HEK293 (cell line): ENCODE measurements around the gene ASTN2.

Experiments used
- CTCF ChIA-PET: fragments of 350-600 bp; formaldehyde crosslinking; extraction: SDS; loops from one replicate; lab custom pipeline; 2021; ENCODE audit warnings: antibody characterized with exemption; lab: Yijun Ruan, JAX
- POLR2A ChIA-PET: fragments of 300-600 bp; formaldehyde crosslinking; extraction: SDS; loops from one replicate; lab custom pipeline; 2020; ENCODE audit warnings: antibody characterized with exemption, inconsistent platforms; lab: Yijun Ruan, JAX
- H3K27ac ChIP-seq: fragments of 200-500 bp; sonication (Bioruptor generic); 2 replicates; pipeline ENCODE4 v1.5.1; 2014; ENCODE audit warnings: low read depth, low read length, control low read depth, inconsistent platforms; ENCODE audit errors: extremely low read depth
- H3K36me3 ChIP-seq, 2 experiments: fragments of 200-500 bp in 1 of 2; sonication (Bioruptor generic) in 1 of 2; 1 replicate in 1 of 2; 2 replicates in 1 of 2; pipeline ENCODE4 v1.5.1; 2014 to 2017; ENCODE audit warnings: inconsistent platforms in 2 of 2, low read length in 2 of 2; ENCODE audit not compliant: control insufficient read depth in 2 of 2, insufficient read depth in 1 of 2
- H3K4me1 ChIP-seq: fragments of 200-500 bp; sonication (Bioruptor generic); 2 replicates; pipeline ENCODE4 v1.5.1; 2014; ENCODE audit warnings: mild to moderate bottlenecking, low read length, inconsistent platforms; ENCODE audit not compliant: control insufficient read depth, insufficient read depth
- H3K4me3 ChIP-seq: 2 replicates; pipeline ENCODE4 v1.5.1; 2011; ENCODE audit warnings: low read depth, mild to moderate bottlenecking, control low read depth, low read length, moderate library complexity
- H3K9me3 ChIP-seq: fragments of 200-500 bp; sonication (Bioruptor generic); 2 replicates; pipeline ENCODE4 v1.5.1; 2014; ENCODE audit warnings: low read depth, low read length, inconsistent platforms; ENCODE audit not compliant: control insufficient read depth, insufficient read depth
- BCL11B ChIP-seq: fragments of 450-650 bp; formaldehyde crosslinking; IDR thresholded peaks from 2 replicates; pipeline ENCODE4 v1.5.1; 2016; ENCODE audit warnings: low read depth, missing biosample characterization, missing genetic modification characterization
- EGR2 ChIP-seq: fragments of 450-650 bp; formaldehyde crosslinking; IDR thresholded peaks from 2 replicates; pipeline ENCODE4 v1.5.1; 2016; ENCODE audit warnings: low read depth, missing biosample characterization, missing genetic modification characterization
- MZF1 ChIP-seq: fragments of 450-650 bp; formaldehyde crosslinking; IDR thresholded peaks from 2 replicates; pipeline ENCODE4 v1.5.1; 2017; ENCODE audit warnings: missing biosample characterization, missing genetic modification characterization, borderline replicate concordance
- SALL2 ChIP-seq: fragments of 450-650 bp; formaldehyde crosslinking; IDR thresholded peaks from 2 replicates; pipeline ENCODE4 v1.5.0; 2017; ENCODE audit warnings: missing biosample characterization, mild to moderate bottlenecking, missing genetic modification characterization, borderline replicate concordance
- ZBTB48 ChIP-seq: fragments of 450-650 bp; formaldehyde crosslinking; IDR thresholded peaks from 2 replicates; pipeline ENCODE4 v1.5.1; 2016; ENCODE audit warnings: missing biosample characterization, missing genetic modification characterization
- ZBTB8A ChIP-seq: fragments of 450-650 bp; formaldehyde crosslinking; IDR thresholded peaks from 2 replicates; pipeline ENCODE4 v1.5.1; 2016; ENCODE audit warnings: missing biosample characterization, missing genetic modification characterization
- ZFP3 ChIP-seq: fragments of 450-650 bp; formaldehyde crosslinking; IDR thresholded peaks from 2 replicates; pipeline ENCODE4 v1.5.1; 2016; ENCODE audit warnings: low read depth, missing biosample characterization, missing genetic modification characterization
- ZNF155 ChIP-seq: fragments of 450-650 bp; formaldehyde crosslinking; IDR thresholded peaks from 2 replicates; pipeline ENCODE4 v1.5.1; 2016; ENCODE audit warnings: missing biosample characterization, missing genetic modification characterization
- ZNF16 ChIP-seq: fragments of 450-650 bp; formaldehyde crosslinking; IDR thresholded peaks from 2 replicates; pipeline ENCODE4 v1.5.1; 2016; ENCODE audit warnings: low read depth, missing biosample characterization, missing genetic modification characterization
- ZNF266 ChIP-seq: fragments of 450-650 bp; formaldehyde crosslinking; IDR thresholded peaks from 2 replicates; pipeline ENCODE4 v1.5.1; 2016; ENCODE audit warnings: missing biosample characterization, missing genetic modification characterization, low read depth
- ZNF354C ChIP-seq: fragments of 450-650 bp; formaldehyde crosslinking; IDR thresholded peaks from 2 replicates; pipeline ENCODE4 v1.5.1; 2016; ENCODE audit warnings: missing biosample characterization, missing genetic modification characterization, low read depth, borderline replicate concordance
- ZNF530 ChIP-seq: fragments of 450-650 bp; formaldehyde crosslinking; IDR thresholded peaks from 2 replicates; pipeline ENCODE4 v1.5.1; 2016; ENCODE audit warnings: low read depth, missing biosample characterization, missing genetic modification characterization
- ZNF544 ChIP-seq: fragments of 450-650 bp; formaldehyde crosslinking; IDR thresholded peaks from 2 replicates; pipeline ENCODE4 v1.5.0; 2017; ENCODE audit warnings: missing biosample characterization, missing genetic modification characterization
- ZNF707 ChIP-seq: fragments of 450-650 bp; formaldehyde crosslinking; IDR thresholded peaks from 2 replicates; pipeline ENCODE4 v1.5.1; 2016; ENCODE audit warnings: missing biosample characterization, missing genetic modification characterization
- ZSCAN30 ChIP-seq: fragments of 450-650 bp; IDR thresholded peaks from 2 replicates; pipeline ENCODE4 v1.5.1; 2018; ENCODE audit warnings: missing biosample characterization, mild to moderate bottlenecking, missing genetic modification characterization, moderate library complexity
- TF ChIP-seq, protein P1 (sequence below): fragments of 450-650 bp; formaldehyde crosslinking; IDR thresholded peaks from 2 replicates; pipeline ENCODE4 v1.5.1; 2016; ENCODE audit warnings: missing biosample characterization, missing genetic modification characterization
- TF ChIP-seq, protein P2 (sequence below): fragments of 450-650 bp; formaldehyde crosslinking; IDR thresholded peaks from 2 replicates; pipeline ENCODE4 v1.5.1; 2016; ENCODE audit warnings: missing biosample characterization, missing genetic modification characterization
- TF ChIP-seq, protein P3 (sequence below): IDR thresholded peaks from 2 replicates; pipeline ENCODE4 v1.6.1; 2011; ENCODE audit warnings: mild to moderate bottlenecking, low read depth, low read length, borderline replicate concordance
- TF ChIP-seq, protein P4 (sequence below): fragments of 450-650 bp; formaldehyde crosslinking; IDR thresholded peaks from 2 replicates; pipeline ENCODE4 v1.5.1; 2017; ENCODE audit warnings: missing biosample characterization, missing genetic modification characterization

The ASTN2 gene

DNA sequence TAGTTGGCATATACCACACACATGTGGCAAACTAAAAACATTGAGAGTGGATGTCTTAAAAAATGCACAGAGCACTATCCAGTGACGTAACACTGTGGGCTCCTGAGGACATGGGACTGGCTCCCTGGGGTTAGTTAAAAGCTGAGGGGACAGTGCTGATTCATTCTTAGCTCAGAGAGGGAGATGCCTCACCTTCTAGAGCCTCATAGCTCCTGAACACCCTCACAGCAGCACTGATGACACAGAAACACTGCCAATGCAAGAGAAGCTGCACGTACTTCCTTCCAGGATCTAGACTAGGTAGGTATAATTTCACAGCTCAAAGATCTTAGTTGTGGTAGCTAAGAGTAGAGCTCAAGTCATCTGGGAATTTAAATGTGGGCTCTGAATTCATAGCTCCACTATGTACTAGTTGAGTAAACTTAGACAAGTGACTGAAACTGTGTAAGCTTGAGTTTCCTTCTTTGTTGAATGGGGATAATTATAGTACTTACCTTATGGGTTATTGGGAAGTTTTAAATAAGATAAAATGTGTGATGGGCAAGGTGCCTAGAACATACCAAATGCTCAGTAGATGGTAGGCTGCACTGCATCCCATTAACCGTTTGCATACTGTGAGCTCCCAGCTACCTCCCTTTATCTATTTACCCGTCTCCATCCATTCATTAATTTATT is 279.9 kb downstream of the ASTN2 start (continued):
- TF ChIP-seq, protein P1, sequence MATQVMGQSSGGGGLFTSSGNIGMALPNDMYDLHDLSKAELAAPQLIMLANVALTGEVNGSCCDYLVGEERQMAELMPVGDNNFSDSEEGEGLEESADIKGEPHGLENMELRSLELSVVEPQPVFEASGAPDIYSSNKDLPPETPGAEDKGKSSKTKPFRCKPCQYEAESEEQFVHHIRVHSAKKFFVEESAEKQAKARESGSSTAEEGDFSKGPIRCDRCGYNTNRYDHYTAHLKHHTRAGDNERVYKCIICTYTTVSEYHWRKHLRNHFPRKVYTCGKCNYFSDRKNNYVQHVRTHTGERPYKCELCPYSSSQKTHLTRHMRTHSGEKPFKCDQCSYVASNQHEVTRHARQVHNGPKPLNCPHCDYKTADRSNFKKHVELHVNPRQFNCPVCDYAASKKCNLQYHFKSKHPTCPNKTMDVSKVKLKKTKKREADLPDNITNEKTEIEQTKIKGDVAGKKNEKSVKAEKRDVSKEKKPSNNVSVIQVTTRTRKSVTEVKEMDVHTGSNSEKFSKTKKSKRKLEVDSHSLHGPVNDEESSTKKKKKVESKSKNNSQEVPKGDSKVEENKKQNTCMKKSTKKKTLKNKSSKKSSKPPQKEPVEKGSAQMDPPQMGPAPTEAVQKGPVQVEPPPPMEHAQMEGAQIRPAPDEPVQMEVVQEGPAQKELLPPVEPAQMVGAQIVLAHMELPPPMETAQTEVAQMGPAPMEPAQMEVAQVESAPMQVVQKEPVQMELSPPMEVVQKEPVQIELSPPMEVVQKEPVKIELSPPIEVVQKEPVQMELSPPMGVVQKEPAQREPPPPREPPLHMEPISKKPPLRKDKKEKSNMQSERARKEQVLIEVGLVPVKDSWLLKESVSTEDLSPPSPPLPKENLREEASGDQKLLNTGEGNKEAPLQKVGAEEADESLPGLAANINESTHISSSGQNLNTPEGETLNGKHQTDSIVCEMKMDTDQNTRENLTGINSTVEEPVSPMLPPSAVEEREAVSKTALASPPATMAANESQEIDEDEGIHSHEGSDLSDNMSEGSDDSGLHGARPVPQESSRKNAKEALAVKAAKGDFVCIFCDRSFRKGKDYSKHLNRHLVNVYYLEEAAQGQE (tag by site-specific recombination), result no peak
- TF ChIP-seq ZNF544 (tag by site-specific recombination) (no peak), SALL2 (tag by site-specific recombination) (no peak), ZNF354C (tag by site-specific recombination) (no peak), ZNF266 (no peak), ZNF155 (tag by site-specific recombination) (no peak)

DNA sequence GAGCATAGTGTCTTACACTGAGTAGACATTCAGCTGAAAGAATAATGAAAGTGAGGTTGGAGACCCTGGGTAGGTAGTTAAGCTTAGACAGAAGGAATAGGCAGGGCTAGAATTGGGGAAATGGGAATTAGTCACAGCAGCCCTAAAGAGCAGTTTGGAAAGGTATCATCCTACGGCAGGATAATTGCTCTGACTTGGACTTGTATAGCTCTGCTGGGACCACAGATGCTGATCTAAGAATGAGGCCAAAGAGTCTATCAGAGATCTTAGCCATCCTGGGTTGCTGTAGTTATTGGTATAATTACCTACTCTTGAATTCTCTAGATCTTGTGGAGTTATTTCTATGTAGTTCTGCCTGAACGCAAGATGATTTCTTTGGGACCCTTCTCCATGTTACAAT is 288.0 kb downstream of the ASTN2 start:
- POLR2A ChIA-PET, result no interaction called here
- CTCF ChIA-PET, result interaction anchor here (0.6 to 1.0 kb wide), 2 partner anchors 10 to 390 kb away, joined by 3 read pairs; no protein-coding TSS in a partner anchor
- Histone ChIP-seq H3K9me3 (no peaks in the 10 kb centered on the region), H3K27ac (no peak overlapping the region), H3K36me3 (no peaks in the 10 kb centered on the region), H3K4me1 (no peaks in the 10 kb centered on the region), H3K4me3 (no peak overlapping the region)
- no peak for TF ChIP-seq ZBTB48
- no peak for TF ChIP-seq BCL11B
- TF ChIP-seq ZNF16, result no peak
- TF ChIP-seq ZFP3 (tag by site-specific recombination), result no peak
- no peak for TF ChIP-seq ZNF530 (tag by site-specific recombination)
- TF ChIP-seq, protein P2, sequence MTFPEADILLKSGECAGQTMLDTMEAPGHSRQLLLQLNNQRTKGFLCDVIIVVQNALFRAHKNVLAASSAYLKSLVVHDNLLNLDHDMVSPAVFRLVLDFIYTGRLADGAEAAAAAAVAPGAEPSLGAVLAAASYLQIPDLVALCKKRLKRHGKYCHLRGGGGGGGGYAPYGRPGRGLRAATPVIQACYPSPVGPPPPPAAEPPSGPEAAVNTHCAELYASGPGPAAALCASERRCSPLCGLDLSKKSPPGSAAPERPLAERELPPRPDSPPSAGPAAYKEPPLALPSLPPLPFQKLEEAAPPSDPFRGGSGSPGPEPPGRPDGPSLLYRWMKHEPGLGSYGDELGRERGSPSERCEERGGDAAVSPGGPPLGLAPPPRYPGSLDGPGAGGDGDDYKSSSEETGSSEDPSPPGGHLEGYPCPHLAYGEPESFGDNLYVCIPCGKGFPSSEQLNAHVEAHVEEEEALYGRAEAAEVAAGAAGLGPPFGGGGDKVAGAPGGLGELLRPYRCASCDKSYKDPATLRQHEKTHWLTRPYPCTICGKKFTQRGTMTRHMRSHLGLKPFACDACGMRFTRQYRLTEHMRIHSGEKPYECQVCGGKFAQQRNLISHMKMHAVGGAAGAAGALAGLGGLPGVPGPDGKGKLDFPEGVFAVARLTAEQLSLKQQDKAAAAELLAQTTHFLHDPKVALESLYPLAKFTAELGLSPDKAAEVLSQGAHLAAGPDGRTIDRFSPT, result no peak
- TF ChIP-seq, protein P3, sequence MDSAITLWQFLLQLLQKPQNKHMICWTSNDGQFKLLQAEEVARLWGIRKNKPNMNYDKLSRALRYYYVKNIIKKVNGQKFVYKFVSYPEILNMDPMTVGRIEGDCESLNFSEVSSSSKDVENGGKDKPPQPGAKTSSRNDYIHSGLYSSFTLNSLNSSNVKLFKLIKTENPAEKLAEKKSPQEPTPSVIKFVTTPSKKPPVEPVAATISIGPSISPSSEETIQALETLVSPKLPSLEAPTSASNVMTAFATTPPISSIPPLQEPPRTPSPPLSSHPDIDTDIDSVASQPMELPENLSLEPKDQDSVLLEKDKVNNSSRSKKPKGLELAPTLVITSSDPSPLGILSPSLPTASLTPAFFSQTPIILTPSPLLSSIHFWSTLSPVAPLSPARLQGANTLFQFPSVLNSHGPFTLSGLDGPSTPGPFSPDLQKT, result no peak
- TF ChIP-seq ZNF707, result no peak
- no peak for TF ChIP-seq EGR2 (tag by site-specific recombination)
- TF ChIP-seq ZNF354C (tag by site-specific recombination), result no peak
- no peak for TF ChIP-seq ZBTB8A
- TF ChIP-seq ZSCAN30 (tag by site-specific recombination), result no peak
- TF ChIP-seq MZF1, result no peak
- TF ChIP-seq, protein P4, sequence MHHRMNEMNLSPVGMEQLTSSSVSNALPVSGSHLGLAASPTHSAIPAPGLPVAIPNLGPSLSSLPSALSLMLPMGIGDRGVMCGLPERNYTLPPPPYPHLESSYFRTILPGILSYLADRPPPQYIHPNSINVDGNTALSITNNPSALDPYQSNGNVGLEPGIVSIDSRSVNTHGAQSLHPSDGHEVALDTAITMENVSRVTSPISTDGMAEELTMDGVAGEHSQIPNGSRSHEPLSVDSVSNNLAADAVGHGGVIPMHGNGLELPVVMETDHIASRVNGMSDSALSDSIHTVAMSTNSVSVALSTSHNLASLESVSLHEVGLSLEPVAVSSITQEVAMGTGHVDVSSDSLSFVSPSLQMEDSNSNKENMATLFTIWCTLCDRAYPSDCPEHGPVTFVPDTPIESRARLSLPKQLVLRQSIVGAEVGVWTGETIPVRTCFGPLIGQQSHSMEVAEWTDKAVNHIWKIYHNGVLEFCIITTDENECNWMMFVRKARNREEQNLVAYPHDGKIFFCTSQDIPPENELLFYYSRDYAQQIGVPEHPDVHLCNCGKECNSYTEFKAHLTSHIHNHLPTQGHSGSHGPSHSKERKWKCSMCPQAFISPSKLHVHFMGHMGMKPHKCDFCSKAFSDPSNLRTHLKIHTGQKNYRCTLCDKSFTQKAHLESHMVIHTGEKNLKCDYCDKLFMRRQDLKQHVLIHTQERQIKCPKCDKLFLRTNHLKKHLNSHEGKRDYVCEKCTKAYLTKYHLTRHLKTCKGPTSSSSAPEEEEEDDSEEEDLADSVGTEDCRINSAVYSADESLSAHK (tag by site-specific recombination), result no peak
